Activated CD4-positive, alpha-beta T cell treated with anti-CD3 and anti-CD28 coated beads for 48 hours (primary cell): ENCODE data around the gene ALKBH5.

Experiments used
- DNase-seq: peaks from one replicate; pipeline ENCODE4 v3.0.0-alpha.2; 2020

Gene ALKBH5

DNA sequence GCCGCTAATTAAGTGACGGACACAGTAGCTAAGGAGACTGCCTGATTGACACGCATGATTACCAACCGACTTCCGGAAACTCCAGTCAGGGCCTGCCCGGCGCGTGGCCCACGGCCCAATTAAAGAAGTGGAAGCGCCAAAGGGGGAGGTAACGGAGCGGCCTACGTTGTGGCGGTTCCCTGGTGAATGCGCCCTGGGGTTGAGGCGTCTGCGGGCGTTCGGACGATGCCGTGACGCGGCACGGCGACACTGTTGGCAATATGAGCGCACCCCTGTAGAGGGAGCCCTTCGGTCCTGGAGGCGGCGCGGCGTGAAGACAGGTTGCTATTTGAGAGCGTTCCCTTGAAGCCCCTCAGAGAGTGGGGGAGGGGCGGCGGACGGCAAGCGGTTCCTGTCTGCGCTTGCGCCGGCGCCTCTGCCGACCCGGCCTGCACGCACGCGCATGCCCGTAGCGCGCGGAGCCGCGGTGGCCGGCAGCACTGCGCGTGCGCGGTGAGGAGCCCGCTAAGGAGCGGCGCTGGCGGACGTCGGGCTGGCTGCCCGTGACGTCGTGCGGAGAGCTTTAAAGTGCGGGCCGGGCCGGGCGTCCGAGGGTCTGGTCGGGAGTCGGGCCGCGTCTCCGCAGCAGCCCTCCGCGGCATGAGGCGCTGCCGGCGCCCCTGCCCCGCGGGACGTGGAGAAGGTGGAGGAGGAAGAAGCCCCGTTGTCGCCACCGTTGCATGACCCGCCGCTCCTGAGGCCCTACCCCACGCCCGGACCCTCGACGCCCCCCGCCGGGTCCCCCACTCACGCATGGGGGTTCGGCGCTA is at the start of gene ALKBH5:
ALKBH5 (plus strand) TSS at position 495 of the 809 bp plus-strand sequence. CDS start 416 bp downstream, outside the sequence.
- peak; percentile 97 for DNase-seq

DNA sequence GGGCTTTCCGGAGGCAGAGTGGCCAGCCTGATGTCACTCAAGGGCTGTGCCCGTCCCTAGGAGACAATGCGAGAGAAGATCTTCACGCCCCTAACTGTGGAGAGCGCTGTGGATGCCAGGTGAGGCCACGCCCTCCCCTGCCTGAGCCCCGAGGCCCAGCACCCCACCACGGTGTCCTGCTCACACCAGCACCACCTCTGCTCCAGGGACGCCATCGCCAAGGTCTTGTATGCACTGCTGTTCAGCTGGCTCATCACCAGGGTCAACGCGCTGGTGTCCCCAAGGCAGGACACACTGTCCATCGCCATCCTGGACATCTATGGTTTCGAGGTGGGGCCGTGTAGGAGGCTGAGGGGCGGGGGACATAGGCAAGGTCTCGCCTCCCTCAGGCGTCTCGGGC is 47.3 kb upstream of the ALKBH5 start:
- no peak for DNase-seq

DNA sequence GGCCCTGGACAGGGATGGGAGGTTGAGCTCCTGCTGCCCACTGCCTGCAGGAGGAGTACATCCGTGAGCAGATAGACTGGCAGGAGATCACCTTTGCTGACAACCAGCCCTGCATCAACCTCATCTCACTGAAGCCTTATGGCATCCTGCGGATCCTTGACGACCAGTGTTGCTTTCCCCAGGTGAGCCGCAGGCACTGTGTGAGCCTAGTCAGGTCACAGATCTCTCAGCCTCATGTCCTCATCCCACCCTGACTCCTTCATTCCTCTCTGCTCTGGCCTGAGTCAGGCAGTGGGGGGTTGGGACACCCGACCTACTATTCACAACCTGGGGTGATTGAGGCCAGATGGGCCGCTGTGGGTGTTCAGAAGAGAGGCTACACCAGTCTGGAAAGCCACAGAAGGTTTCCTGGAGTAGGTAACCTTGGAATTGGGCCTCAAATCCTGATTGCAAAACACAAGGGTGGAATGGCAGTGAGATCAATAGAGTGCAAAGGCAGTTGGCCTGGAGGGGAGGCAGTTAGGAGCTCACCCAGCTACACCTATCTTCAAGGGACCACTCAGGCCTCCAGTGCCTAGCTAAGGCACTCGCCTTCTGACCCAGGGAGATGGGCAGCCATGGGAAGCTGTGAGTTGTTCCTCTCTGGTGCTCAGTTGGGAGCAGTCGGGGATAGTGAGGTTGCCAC is 45.4 kb upstream of the ALKBH5 start:
- DNase-seq, result no peak

DNA sequence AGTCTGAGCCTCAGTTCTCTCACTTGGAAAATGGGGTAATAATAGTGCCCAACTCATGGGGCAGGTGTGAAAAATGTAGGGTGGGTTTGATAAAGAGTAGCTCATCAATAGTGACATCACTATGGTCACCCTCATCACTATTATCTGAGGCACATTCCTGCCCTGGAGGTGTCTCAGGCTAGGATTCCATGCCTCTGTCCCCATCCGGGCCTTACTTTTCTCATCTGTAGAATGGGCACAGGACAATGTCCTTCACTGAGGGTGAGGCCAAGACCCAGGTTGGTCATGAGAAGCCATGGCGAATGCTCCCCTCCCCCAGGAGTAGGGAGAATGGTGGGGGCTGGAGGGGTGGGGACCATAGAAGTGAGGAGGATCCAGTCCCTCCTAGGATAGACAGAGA is 44.5 kb upstream of the ALKBH5 start:
- no peak for DNase-seq

DNA sequence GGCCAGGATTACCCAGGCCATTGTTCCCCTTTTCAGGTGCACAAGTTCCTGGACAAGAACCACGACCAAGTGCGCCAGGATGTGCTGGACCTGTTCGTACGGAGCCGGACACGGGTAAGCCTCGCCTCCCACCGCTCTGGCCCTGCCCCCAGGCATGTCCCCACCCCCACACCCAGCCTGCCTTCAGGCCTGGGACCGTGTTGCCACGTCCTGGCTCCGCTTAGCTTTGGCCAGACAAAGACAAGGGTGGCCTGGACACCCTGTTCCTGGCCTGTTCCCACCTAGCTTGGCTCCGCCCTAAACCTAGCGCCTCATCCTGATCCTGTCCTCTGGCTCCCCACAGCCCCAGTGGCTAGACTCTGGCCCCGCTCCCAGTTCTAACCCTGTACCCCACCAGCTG is 44.1 kb upstream of the ALKBH5 start:
- no peak for DNase-seq

DNA sequence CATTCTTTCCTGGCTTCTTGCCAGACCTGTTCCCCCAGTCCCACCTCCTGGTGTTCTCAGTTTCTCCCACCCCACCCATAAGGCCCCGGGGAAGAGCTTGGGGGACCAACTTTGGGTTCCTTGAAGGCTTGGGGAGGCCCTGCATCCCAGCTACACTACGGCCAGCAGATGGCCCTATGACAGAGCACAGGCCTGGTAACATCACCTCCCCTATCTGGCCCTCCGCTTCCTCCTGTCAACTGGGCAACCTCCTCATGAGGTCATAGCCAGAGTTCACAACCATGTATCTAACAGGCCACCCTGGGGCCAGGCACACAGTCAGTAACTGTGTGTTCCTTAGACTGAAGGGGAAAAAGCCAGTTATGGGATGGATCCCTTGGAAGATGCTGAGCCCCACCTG is 43.7 kb upstream of the ALKBH5 start:
- no peak for DNase-seq

DNA sequence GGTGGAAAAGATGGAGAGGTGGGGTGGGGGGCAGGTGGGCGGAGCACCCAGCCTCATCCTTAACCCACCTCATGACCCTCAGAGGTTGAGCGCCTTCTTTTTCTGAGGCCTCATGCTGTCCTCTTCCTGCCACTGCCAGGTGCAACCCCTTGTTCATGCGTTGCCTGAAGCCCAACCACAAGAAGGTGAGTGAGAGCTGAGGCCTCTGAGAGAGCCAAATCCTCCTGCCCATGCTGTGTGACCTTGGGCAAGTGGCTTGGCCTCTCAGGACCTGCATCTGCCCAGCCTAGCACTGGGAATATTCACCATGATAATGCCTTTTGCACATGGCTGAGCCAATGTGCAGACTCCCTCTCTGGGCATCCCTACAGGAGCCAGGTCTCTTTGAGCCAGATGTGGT is 43.0 kb upstream of the ALKBH5 start:
- DNase-seq, result no peak

DNA sequence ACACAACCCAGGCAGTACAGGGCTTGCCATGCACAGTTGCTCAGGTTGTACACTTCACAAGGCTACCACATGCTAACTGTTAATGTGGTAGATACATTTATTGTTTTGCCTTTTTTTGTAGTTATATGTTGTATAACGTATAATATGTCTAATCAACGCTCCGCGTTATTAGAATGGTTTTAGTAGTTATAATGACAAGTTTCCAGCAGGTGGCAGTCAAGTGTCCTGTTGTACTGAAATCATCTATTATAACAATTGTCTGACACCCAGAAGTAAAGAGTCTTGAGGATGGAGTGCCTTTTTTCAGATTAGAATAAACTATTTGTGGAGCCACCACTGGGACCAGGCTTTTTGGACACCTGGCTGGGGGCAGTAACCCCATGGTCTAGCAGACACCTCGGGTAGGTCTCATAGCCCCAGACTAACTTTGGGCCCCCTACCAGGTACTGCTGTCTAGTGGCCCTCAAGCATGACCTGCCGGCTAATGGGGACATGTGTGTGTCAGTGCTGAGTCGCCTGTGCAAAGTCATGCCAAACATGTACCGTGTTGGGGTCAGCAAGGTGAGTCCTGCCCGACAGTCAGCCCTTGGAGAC is 42.3 kb upstream of the ALKBH5 start:
- DNase-seq, result peak; percentile 47

DNA sequence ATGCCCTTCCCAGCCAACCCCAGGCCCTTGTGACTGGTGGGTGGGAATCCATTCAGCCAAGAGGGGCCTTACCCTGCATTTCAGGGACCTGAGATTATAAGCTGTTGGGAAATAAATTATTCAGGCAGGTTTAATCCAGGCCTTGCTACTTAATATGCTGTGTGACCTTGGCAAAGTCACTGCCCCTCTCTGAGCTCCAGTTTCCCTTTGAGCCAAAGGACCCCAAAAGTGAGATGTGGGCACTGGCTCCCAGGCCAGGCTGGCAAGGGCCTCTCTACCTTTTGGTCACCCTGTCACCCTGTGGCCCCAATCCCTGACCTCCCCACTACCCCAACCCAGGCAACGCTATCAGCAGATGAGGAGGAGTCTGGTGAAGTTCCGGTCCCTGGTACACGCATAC is 41.2 kb upstream of the ALKBH5 start:
- DNase-seq, result no peak

DNA sequence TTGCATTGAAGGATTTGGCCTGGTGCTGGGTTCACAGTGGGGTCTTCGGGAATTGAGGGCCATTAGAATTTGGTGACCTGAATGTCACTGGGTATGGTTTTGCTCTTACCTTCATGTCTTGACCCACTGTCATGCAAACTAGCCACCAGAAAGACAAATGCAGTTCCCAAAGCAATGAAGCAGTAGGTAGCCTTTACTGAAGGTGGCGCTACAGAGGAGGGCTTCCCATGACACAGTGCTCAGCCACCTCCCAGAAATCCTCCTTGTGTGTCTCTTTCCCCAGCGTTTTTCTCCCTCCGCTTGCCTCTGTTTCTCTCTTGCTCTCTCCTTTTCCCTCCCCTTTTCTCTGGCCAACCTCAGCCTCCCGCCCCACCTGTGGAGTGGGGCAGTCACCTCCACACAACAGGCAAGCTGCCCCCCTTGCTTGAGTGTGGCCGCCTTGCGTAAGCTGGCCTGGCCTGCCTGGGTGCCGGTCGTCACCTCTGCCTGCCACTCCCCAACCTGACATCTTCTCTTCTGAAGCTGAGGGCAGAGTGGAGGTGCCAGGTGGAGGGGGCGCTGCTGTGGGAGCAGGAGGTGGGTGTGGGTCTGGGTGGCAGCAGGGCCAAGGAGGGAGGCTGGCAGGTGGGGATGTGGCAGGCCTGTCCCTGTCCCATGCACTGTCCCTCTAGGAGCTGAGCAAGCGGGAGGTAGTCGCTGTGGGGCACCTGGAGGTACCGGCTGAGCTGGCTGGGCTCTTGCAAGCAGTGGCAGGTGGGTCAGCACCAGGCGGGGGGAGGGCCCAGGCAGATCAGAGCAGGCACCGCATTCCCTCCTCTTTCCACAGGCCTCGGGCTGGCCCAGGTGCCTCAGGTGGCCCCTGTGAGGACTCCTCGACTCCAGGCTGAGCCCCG is 40.3 kb upstream of the ALKBH5 start:
- DNase-seq, result peak; percentile 31

DNA sequence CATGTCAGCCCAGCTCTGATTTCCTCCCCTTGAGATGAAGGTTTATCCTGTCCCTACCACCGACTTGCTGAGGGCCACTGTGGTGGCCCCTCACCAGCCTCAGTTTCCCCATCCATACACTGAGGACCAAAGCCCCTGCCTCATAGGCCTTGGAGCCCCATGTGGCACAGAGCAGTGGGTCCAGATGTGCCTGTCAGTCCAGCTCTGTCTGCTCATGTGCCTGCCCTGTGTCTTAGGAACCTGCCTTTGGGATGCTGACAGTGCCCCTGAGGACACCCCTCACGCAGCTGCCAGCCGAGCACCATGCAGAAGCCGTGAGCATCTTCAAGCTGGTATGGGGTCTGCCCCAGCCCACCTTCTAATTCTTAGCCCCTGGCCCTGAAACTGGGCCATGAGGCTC is 39.4 kb upstream of the ALKBH5 start:
- DNase-seq, result no peak

DNA sequence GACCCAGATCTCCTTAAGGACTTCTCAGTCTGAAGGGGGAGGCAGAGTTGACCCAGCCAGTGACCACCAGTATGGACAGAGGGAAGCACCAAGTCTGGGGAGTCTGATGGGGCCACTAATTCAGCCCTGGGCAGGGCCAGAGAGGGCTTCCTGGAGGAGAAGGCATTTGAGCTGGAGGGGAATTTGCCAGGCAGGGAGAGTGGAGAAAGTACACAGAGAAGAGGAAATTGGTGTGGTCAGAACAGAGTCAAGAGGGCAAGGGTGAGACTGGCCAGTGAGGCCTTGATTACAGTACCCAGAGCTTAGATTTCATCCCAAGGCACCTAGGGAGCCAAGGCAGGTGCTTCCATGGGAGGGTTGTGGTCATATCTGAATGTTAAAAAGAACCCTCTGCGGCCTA is 38.8 kb upstream of the ALKBH5 start:
- no peak for DNase-seq

DNA sequence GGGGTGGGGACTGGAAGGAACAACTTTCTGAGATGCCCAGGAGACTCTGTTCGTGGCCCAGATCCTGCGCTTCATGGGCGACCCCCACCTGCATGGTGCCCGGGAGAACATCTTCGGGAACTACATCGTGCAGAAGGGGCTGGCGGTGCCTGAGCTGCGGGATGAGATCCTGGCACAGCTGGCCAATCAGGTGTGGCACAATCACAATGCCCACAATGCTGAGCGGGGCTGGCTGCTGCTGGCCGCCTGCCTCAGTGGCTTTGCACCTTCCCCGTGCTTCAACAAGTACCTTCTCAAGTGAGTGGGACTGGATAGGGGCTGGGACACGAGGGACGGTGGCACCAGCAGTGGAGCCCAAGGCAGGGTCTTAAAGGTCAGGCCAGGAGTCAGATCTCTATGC is 37.8 kb upstream of the ALKBH5 start:
- DNase-seq, result no peak

DNA sequence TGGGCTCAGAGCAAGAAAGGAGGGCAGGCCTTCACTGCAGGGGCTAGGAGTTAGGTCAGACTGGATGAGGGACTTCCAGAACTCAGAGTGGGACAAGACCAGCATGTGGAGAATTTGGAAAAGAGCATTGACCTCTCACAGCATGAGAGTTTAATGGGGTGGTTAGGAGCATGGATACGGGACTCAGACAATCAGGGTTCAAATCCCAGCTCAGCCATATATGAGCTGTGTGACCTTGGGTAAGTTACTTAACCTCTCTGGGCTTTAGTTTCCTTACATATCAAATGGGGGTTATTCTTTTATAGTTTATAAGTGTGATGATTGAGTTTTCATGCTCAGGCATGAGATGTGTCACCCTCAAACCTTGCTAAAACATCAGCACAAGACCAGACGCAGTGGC is 37.4 kb upstream of the ALKBH5 start:
- no peak for DNase-seq

DNA sequence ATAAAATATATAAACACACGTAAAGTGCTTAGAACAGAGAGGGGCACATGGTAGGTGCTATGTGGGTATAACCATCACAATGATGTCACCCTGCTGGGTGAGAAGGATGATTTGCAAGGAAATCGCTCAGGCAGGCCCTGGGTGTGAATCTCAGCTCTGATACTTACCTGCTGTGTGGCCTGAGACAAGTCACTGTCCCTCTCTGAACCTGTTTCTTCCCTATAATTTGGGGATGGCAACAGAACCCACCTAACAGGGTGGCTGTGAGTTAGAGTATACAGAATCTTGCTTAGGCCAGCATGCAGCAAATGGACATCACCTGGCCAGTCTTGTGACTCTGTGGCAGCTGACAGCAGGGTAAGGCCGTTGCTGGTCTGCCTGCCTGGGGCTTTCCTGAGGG is 36.6 kb upstream of the ALKBH5 start:
- DNase-seq, result no peak

DNA sequence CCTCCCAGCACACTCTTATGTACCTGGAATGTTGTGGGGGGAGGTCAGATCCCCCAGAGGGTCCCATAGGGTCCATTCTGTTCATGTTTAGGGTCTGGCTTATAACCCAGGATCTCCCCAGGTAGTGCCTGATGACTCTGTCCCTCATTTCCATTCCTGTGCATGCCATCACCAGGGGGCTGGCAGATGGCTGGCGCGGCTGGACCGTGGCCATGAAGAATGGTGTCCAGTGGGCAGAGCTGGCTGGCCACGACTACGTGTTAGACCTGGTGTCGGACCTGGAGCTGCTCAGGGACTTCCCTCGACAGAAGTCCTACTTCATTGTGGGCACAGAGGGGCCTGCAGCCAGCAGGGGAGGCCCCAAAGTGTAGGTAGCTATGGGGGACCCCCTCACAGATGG is 35.0 kb upstream of the ALKBH5 start:
- no peak for DNase-seq

DNA sequence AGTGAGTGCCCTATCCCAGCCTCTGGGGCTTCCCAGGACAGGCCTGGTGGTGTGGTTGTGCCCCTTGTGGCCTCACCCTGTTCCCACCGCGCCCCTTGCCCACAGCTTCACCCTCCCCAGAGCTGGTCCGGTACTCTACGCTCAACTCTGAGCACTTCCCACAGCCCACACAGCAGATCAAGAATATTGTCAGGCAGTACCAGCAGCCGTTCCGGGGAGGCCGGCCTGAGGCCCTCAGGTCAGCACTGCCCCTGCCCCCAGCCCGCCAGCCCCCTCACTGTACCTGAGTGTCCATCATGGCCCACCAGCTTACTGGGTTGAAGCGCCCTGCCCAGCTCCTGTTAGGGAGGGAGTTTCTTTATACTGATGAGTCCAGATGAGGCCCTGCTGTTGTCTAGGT is 32.3 kb upstream of the ALKBH5 start:
- no peak for DNase-seq

DNA sequence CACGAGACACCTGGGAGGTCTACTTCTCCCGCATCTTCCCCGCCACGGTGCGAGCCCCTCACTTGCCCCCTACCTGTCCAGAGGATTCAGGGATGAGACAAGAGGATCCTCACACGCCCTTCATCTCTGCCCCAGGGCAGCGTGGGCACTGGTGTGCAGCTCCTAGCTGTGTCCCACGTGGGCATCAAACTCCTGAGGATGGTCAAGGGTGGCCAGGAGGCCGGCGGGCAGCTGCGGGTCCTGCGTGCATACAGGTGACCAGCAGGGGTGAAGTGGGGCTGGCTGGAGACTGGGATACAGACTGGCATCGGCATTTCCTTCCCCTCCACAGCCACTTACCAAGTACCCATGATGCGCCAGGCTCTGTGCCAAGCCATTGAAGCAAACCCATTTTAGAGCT is 28.4 kb upstream of the ALKBH5 start:
- DNase-seq, result no peak

DNA sequence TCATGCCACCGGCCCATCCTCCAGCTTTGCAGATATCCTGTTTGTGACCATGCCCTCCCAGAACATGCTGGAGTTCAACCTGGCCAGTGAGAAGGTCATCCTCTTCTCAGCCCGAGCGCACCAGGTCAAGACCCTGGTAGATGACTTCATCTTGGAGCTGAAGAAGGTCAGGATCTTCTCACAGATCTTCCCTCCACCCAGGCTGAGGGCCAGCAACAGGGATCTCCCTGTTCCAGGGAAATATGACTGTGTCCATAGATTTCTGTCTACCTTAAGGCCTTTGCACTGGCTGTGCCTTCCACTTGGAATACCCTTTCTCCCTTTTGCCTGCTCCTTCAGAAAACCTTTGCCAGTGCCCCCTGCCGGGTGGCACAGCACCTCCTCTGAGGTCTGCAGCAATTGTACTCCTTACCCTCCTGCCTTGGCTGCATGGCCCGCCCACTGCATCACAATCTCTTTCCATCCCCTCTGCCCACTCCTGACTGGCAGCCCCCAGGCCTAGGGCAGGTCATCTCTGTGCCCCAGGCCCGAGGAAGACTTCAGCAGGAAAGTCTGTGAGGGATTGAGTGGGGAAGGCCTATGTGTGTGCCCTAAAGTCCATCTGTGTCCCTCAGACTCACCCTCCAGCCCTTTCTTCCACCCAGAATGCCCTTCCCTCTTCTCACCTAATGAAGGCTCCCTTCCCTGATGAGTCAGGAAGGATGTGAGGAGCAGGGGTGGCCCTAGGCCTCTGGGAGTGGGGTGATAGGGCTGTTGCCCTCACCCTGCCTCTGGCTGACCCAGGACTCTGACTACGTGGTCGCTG is 27.3 kb upstream of the ALKBH5 start:
- DNase-seq, result no peak

DNA sequence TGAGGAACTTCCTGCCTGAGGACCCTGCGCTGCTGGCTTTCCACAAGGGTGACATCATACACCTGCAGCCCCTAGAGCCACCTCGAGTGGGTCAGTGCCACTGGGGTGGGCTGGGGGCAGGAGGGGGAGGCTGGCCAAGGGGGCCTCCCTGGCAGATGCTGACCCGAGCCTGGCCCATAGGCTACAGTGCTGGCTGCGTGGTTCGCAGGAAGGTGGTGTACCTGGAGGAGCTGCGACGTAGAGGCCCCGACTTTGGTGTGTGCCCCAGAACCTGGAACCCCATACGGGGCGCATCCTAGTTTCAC is 26.7 kb upstream of the ALKBH5 start:
- no peak for DNase-seq

DNA sequence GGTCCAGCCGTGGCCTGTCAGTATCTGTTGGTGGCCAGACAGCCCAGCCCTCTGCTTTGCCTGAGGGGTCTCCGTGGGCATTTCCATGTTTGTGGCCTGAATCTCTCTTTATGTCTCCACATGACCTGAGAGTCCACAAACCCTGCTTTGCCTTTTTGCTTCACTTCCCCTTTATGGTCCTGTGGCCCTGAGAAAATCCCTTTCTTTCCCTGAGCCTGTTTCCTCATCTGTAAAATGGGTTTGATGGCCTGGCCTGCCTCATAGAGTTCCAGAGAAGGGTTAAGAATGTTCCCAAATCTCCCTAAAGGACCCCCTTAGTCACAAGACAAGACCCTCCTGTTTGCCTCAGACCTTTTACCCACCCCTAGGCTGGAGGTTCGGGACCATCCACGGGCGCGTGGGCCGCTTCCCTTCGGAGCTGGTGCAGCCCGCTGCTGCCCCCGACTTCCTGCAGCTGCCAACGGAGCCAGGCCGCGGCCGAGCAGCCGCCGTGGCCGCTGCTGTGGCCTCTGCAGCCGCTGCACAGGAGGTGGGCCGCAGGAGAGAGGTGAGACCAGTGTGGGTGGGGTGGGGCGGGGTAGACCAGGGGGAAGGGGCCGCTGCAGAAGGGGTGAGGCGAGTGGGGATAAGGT is 26.2 kb upstream of the ALKBH5 start:
- no peak for DNase-seq

DNA sequence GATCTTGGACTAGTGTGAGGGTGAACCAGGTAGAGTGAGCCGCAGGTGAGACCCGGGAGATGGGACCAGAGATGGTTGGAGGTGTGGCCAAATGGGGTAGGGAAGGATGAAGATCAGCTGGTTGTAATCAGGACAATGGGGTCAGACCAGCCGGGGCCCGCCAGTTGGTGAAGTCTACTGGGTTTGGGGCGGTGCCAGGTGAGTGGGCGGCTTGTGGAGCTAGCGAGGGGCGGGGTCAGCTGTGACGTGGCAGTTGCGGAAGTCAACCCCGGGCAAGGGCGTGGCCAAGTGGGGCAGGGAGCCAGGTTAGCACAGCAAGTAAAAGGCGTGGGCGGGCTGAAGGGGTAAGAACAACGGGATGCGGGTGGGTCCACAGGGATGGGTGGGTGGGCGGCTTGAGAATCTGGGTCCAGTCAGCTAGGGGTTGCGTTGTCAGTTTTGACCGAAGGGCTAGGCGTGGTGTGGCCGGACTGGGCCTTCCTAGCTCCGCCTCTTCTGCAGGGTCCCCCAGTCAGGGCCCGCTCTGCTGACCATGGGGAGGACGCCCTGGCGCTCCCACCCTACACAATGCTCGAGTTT is 25.5 kb upstream of the ALKBH5 start:
- peak; percentile 98 for DNase-seq
